Measurements from ENCODE around the gene DCTN4.

DCTN4 gene

GRCh38 chr5:150787656-150788055, 28.8 kb upstream of the DCTN4 start:
- Histone ChIP-seq H3K36me3 (ENCODE audit: control insufficient read depth, insufficient read depth, low read length) (no peaks in the 10 kb centered on the region), H3K4me1 (ENCODE audit: control insufficient read depth, insufficient read depth, low read length) (peaks cover 28% of the 10 kb centered on the region), H3K9me3 (ENCODE audit: control insufficient read depth, insufficient read depth, low read length) (0 out of 2 replicates have a peak, but pooled peaks cover 5% of the 10 kb centered on the region), H3K9ac (ENCODE audit: low read depth, low read length) (no peak overlapping the region), H3K4me3 (ENCODE audit: low read depth, low read length) (no peak overlapping the region), H3K27me3 (ENCODE audit: control insufficient read depth, insufficient read depth, low read length) (no peaks in the 10 kb centered on the region), H3K27ac (ENCODE audit: low read depth, low read length) (no peak overlapping the region)

- 0 out of 2 replicates have a peak, but pooled peaks cover 5% of the 10 kb centered on the region for H3K9me3 ChIP-seq (ENCODE audit: control insufficient read depth, insufficient read depth, low read length)
Measured at GRCh38 chr5:150786876-150787275, 28.1 kb upstream of the DCTN4 start.

DNA sequence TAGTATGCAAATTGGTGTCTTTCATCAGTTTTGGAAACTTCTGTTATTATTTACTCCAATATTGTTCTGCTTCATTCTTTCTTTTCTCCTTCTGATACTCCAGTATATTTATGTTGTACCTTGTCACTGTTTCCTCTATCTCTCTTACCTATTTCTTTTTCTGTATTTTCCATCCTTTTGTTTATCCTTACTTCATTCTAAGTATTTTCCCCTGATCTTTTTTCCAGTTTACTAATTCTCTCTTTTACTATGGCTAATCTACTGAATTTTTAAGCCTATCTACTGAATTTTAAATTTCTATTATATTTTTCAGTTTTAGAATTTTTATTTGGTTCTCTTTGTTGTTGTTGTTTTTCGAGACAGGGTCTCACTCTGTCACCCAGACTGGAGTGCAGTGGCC, 27.1 kb upstream of the DCTN4 start:
- no peaks in the 10 kb centered on the region for H3K36me3 ChIP-seq (ENCODE audit: control insufficient read depth, insufficient read depth, low read length)
- peaks cover 28% of the 10 kb centered on the region for H3K4me1 ChIP-seq (ENCODE audit: control insufficient read depth, insufficient read depth, low read length)
- no peak overlapping the region for H3K9ac ChIP-seq (ENCODE audit: low read depth, low read length)
- 0 out of 2 replicates have a peak, but pooled peaks cover 5% of the 10 kb centered on the region for H3K9me3 ChIP-seq (ENCODE audit: control insufficient read depth, insufficient read depth, low read length)
- H3K4me3 ChIP-seq (ENCODE audit: low read depth, low read length), result no peak overlapping the region
- no peak overlapping the region for H3K27ac ChIP-seq (ENCODE audit: low read depth, low read length)
- no peaks in the 10 kb centered on the region for H3K27me3 ChIP-seq (ENCODE audit: control insufficient read depth, insufficient read depth, low read length)

More at GRCh38 chr5:150786876-150787275, 28.1 kb upstream of the DCTN4 start:
- H3K27me3 ChIP-seq (ENCODE audit: control insufficient read depth, insufficient read depth, low read length), result no peaks in the 10 kb centered on the region
- no peak overlapping the region for H3K4me3 ChIP-seq (ENCODE audit: low read depth, low read length)
- H3K4me1 ChIP-seq (ENCODE audit: control insufficient read depth, insufficient read depth, low read length), result peaks cover 28% of the 10 kb centered on the region
- H3K36me3 ChIP-seq (ENCODE audit: control insufficient read depth, insufficient read depth, low read length), result no peaks in the 10 kb centered on the region
- H3K9ac ChIP-seq (ENCODE audit: low read depth, low read length), result no peak overlapping the region
- no peak overlapping the region for H3K27ac ChIP-seq (ENCODE audit: low read depth, low read length)

DNA sequence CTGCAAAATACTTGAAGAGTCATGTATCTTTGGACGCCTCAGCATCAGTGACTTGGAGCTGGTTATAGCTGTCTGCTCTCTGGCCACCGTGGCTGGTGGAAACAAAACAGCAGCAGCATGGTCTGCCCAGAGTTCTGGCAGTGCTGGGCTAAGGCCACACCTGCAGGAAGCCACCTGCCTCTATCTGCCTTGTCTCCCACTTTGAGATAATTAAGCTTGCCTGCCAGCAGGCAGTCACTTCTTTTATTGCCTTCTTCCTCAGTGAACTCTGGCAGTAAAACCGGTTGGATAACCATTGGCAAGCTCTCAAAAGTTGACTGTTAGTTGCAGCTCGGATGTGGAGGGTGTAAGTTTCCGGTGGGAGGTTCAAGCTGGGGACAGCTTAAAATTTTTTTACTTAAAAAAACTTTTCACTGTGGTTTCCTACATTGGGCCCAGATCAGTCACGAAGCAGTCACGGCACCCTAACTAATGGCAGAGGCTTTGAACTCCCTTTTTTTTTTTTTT, 24.7 kb upstream of the DCTN4 start:
- 0 out of 2 replicates have a peak, but pooled peaks cover 5% of the 10 kb centered on the region for H3K9me3 ChIP-seq (ENCODE audit: control insufficient read depth, insufficient read depth, low read length)
- no peaks in the 10 kb centered on the region for H3K36me3 ChIP-seq (ENCODE audit: control insufficient read depth, insufficient read depth, low read length)
- H3K4me3 ChIP-seq (ENCODE audit: low read depth, low read length), result no peak overlapping the region
- H3K27me3 ChIP-seq (ENCODE audit: control insufficient read depth, insufficient read depth, low read length), result peaks cover 10% of the 10 kb centered on the region
- peaks cover 17% of the 10 kb centered on the region for H3K4me1 ChIP-seq (ENCODE audit: control insufficient read depth, insufficient read depth, low read length)
- no peak overlapping the region for H3K27ac ChIP-seq (ENCODE audit: low read depth, low read length)
- no peak overlapping the region for H3K9ac ChIP-seq (ENCODE audit: low read depth, low read length)

- peaks cover 22% of the 10 kb centered on the region for H3K4me1 ChIP-seq (ENCODE audit: control insufficient read depth, insufficient read depth, low read length)
- no peak overlapping the region for H3K27ac ChIP-seq (ENCODE audit: low read depth, low read length)
- H3K27me3 ChIP-seq (ENCODE audit: control insufficient read depth, insufficient read depth, low read length), result peaks cover 14% of the 10 kb centered on the region
- no peaks in the 10 kb centered on the region for H3K36me3 ChIP-seq (ENCODE audit: control insufficient read depth, insufficient read depth, low read length)
- 0 out of 2 replicates have a peak, but pooled peaks cover 5% of the 10 kb centered on the region for H3K9me3 ChIP-seq (ENCODE audit: control insufficient read depth, insufficient read depth, low read length)
- no peak overlapping the region for H3K4me3 ChIP-seq (ENCODE audit: low read depth, low read length)
- no peak overlapping the region for H3K9ac ChIP-seq (ENCODE audit: low read depth, low read length)
Measured at GRCh38 chr5:150782850-150783249, 24.0 kb upstream of the DCTN4 start.

DNA sequence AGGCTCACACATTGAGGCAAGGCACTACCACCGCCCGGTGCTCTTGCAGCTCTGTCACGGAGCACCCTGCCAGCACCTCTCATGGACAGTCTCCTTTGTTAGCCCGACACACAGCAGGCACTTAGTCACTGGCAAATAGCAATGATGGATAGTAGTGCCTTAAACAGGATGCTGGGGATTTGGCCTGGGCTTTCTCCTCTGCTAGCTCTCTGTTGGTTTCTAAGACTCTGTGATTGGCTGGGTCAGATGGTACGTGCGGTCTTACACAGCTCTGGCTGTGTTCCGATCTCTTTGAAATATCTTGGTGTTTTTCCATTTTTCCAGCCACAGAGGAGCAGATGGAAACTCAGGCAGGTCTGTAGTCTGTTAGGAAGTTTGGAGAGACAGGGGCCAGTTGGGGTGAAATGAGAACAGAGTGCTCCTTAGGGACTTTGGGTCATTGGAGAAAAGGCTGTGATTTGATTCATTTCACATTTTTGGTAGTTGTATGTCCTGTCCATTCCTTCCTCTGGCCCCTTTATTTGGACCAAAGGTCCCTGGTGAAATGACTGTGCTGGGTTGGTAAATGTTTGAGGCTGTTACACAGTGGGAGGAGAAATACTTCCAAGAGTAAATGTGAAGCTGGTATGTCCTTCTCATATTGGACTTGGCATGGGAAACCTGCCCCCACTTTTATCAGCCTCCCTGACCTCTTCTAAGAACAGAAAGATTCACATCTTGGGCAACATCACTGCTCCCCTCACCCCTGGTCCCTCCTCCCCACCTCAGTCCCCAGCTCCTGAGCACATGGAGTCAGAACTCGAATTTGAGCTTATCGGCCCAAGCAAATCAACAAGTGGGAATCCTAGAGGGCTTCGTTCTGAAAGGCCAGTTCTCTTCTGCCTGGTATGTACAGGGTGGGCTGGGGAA, 23.1 kb upstream of the DCTN4 start:
- 0 out of 2 replicates have a peak, but pooled peaks cover 5% of the 10 kb centered on the region for H3K9me3 ChIP-seq (ENCODE audit: control insufficient read depth, insufficient read depth, low read length)
- H3K27me3 ChIP-seq (ENCODE audit: control insufficient read depth, insufficient read depth, low read length), result peaks cover 22% of the 10 kb centered on the region
- no peaks in the 10 kb centered on the region for H3K36me3 ChIP-seq (ENCODE audit: control insufficient read depth, insufficient read depth, low read length)
- no peak overlapping the region for H3K4me3 ChIP-seq (ENCODE audit: low read depth, low read length)
- no peak overlapping the region for H3K27ac ChIP-seq (ENCODE audit: low read depth, low read length)
- H3K9ac ChIP-seq (ENCODE audit: low read depth, low read length), result no peak overlapping the region
- H3K4me1 ChIP-seq (ENCODE audit: control insufficient read depth, insufficient read depth, low read length), result peaks cover 22% of the 10 kb centered on the region

DNA sequence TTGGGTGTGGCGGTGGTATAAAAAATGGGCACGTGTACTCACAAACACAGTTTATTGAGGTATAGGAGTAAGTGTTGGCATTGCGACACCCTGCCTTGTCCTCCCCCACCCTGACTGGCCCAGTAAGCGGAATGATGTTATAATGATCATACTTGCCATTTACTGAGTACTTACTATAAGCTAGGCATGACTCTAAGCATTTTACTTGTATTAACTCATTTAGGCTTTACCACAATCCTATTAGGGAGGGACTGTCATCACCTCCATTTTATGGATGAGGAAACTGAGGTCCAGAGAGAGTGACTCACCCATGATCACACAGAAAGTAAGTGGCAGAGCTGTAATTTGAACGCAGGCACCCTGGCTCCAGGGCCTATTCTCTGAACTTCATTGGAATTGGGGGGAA, 22.0 kb upstream of the DCTN4 start:
- no peak overlapping the region for H3K27ac ChIP-seq (ENCODE audit: low read depth, low read length)
- H3K4me1 ChIP-seq (ENCODE audit: control insufficient read depth, insufficient read depth, low read length), result peaks cover 22% of the 10 kb centered on the region
- H3K4me3 ChIP-seq (ENCODE audit: low read depth, low read length), result no peak overlapping the region
- H3K9ac ChIP-seq (ENCODE audit: low read depth, low read length), result no peak overlapping the region
- peaks cover 24% of the 10 kb centered on the region for H3K27me3 ChIP-seq (ENCODE audit: control insufficient read depth, insufficient read depth, low read length)
- 0 out of 2 replicates have a peak, but pooled peaks cover 3% of the 10 kb centered on the region for H3K9me3 ChIP-seq (ENCODE audit: control insufficient read depth, insufficient read depth, low read length)
- H3K36me3 ChIP-seq (ENCODE audit: control insufficient read depth, insufficient read depth, low read length), result no peaks in the 10 kb centered on the region

DNA sequence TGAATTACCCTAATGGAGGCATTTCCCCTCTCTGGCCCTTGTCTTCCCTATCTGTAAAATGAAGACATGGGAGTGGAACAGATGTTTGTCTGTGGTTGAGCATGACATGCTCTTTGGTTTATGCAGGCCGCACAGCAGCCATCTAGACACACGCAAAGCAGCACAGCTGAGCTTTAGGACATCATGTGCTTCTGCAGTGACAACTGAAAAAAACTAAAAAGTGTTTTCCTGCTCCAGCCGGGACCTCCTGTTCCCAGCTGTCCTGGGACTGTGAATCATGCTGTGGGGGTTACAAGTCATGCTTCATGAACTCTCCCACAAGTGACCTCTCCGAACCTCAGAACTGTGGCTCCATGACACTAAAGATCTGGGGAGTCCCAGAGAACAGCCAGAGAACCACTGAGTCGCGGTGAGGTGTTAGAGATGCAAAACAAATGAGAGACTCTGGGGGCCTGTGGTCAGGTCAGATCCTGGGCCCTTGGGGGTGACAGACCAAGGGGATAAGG, 21.4 kb upstream of the DCTN4 start:
- no peak overlapping the region for H3K9ac ChIP-seq (ENCODE audit: low read depth, low read length)
- H3K4me3 ChIP-seq (ENCODE audit: low read depth, low read length), result no peak overlapping the region
- peaks cover 24% of the 10 kb centered on the region for H3K27me3 ChIP-seq (ENCODE audit: control insufficient read depth, insufficient read depth, low read length)
- no peaks in the 10 kb centered on the region for H3K9me3 ChIP-seq (ENCODE audit: control insufficient read depth, insufficient read depth, low read length)
- H3K27ac ChIP-seq (ENCODE audit: low read depth, low read length), result no peak overlapping the region
- H3K4me1 ChIP-seq (ENCODE audit: control insufficient read depth, insufficient read depth, low read length), result peaks cover 22% of the 10 kb centered on the region
- no peaks in the 10 kb centered on the region for H3K36me3 ChIP-seq (ENCODE audit: control insufficient read depth, insufficient read depth, low read length)

GRCh38 chr5:150779397-150780186, 20.8 kb upstream of the DCTN4 start:
- Histone ChIP-seq H3K27me3 (ENCODE audit: control insufficient read depth, insufficient read depth, low read length) (peaks cover 24% of the 10 kb centered on the region), H3K36me3 (ENCODE audit: control insufficient read depth, insufficient read depth, low read length) (no peaks in the 10 kb centered on the region), H3K4me3 (ENCODE audit: low read depth, low read length) (peak overlapping the region; percentile 88), H3K4me1 (ENCODE audit: control insufficient read depth, insufficient read depth, low read length) (peaks cover 22% of the 10 kb centered on the region), H3K9ac (ENCODE audit: low read depth, low read length) (no peak overlapping the region), H3K27ac (ENCODE audit: low read depth, low read length) (peak overlapping the region; percentile 40), H3K9me3 (ENCODE audit: control insufficient read depth, insufficient read depth, low read length) (no peaks in the 10 kb centered on the region)

GRCh38 chr5:150778517-150779396, 19.9 kb upstream of the DCTN4 start, which contains the start of gene SMIM3:
TSS of gene SMIM3 (plus strand) at chr5:150778757. CDS start at chr5:150795441, 16,684 bp downstream.
- Histone ChIP-seq H3K4me3 (ENCODE audit: low read depth, low read length) (peak within 1 kb of the TSS; percentile 88), H3K27me3 (ENCODE audit: control insufficient read depth, insufficient read depth, low read length) (peaks cover 24% of the 10 kb centered on the region), H3K9ac (ENCODE audit: low read depth, low read length) (peak within 1 kb of the TSS; percentile 65), H3K27ac (ENCODE audit: low read depth, low read length) (peak within 1 kb of the TSS; percentile 61), H3K4me1 (ENCODE audit: control insufficient read depth, insufficient read depth, low read length) (peaks cover 20% of the 10 kb centered on the region), H3K36me3 (ENCODE audit: control insufficient read depth, insufficient read depth, low read length) (no peaks in the 10 kb centered on the region), H3K9me3 (ENCODE audit: control insufficient read depth, insufficient read depth, low read length) (no peaks in the 10 kb centered on the region)
